Left colon (tissue), 2 donors: ENCODE results near the gene ZBTB26. TPM values are rescaled to one million over a fixed set of nuclear protein-coding genes. Genes with fewer than 3 reads are reported as not detected.
"Not testable (repeated sequence)": the region's sequence is repeated elsewhere in the genome, so short reads cannot be mapped to it uniquely, and the experiment has no call there.

Experiments used
- ATAC-seq: fragments of 200-7000 bp; cut with Tn5 transposase; one replicate; pipeline ENCODE4 v1.9.1; 2020; ENCODE audit warnings: mild to moderate bottlenecking, moderate library complexity
- DNase-seq, 2 donors: peaks; one replicate each; pipeline ENCODE4 v3.0.0-alpha.2; 2020
- intact Hi-C, 2 donors: fragments of 100-400 bp; cut with DNase I in 1 of 2; cut with micrococcal nuclease in 1 of 2; formaldehyde crosslinking; loops; one replicate each; pipeline versions ENCODE4 v1.11.2 to v1.14.0; 2022; cut with DNase I, micrococcal nuclease
- total RNA-seq, 2 donors: library from RNA; stranded (reverse); fragmentation: NEBNext Ultra II Directional; extraction: Animal tissue kit (Norgen Biotek cat#: 25700); gene quantifications; one replicate each; pipeline ENCODE4 v1.2.1, GENCODE V29; 2021
- donor health status: DM: no; HTN: no; CAD: no.
- donor health status: DM: yes; HTN: yes; CAD: no.

ZBTB26 gene
- total RNA-seq, 2 donors from 2014 or later, result 4.7 to 5.6 TPM

DNA sequence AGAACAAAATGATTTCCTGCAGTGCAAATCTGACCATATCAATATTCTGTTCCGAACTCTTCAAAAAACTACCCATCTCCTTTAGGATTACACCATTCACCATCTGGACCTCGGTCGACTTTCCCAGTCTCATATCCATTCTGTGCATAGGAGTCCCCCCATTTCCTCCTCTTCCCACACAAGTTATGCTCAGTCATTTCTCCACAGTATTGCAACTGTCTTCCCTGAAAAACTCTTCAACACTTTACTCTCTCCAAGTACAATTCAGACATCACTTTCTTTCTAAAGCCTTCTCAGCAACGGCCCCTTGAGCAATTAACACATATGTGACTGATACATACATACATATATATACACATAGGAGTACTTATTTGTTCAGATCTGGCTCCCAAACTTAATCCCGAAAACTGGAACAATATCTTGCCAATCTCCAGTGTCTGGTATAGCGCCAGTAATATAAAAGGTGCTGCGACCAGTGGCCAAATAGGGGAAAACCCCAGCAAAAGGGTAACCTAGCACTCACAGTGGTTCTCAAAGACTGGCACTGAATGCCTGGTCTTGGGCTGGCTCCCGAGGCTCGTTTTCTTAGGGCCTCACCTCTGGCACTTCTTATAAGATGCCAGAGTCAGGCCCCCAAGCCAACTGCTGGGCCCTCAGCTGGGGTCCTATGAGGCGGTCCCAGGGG is 629 bp downstream of the ZBTB26 start:
- no peak for ATAC-seq
- no peak for DNase-seq
- intact Hi-C loops, result no loop called here

DNA sequence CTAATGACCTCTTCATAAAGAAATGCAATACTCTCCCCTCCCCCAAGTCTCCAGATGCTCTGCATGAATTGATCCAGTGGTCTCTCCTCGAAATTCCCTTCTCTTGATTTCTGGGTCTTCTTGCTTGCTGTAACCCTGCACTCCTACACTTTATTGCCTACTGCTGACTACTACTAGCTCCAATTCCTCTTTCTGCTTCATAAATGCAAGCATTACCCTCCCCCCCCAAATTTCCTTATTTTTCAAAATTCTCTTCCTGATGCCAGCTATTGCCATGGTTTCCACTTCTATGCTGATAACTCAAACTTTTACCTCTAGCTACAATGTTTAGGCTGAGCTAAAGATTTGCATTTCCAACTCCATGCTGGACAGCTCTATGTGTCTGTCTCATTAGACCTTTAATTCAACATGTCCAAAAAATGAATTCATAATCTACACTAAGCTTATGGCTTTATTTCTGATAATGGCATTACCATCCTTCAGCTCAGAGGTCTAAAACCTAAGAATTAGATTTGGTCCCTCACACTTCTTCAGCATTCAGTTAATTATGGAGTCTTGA is 1.4 kb downstream of the ZBTB26 start:
- no peak for DNase-seq
- intact Hi-C loops, result no loop called here
- no peak for ATAC-seq

DNA sequence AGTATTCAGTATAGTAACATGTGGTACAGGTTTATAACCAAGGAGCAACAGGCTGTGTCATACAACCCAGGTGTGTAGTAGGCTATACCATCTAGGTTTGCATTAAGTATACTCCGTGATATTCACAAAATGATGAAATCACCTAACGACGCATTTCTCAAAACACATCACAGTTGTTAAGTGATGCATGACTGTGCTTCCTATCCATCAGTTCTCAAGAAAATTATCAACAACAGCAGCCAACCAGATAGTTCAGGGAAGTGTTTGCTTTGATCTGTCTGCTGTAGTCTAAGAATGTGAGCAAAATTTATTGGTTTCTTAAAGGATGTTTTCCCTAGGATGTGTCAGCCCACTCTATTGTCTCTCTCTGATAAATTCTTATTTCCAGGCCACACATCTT is 7.4 kb downstream of the ZBTB26 start:
- no peak for DNase-seq

GRCh38 chr9:122922713-122923112 is 8.6 kb downstream of the ZBTB26 start:
- ATAC-seq (no peak), DNase-seq (no peak)
- intact Hi-C loops, result no loop called here

More for the DNA sequence above, 7.4 kb downstream of the ZBTB26 start:
- intact Hi-C loops, result no loop called here
- ATAC-seq, result no peak

GRCh38 chr9:122918310-122918709 is 13.0 kb downstream of the ZBTB26 start:
- intact Hi-C loops, result no loop called here
- ATAC-seq (no peak), DNase-seq (no peak)

DNA sequence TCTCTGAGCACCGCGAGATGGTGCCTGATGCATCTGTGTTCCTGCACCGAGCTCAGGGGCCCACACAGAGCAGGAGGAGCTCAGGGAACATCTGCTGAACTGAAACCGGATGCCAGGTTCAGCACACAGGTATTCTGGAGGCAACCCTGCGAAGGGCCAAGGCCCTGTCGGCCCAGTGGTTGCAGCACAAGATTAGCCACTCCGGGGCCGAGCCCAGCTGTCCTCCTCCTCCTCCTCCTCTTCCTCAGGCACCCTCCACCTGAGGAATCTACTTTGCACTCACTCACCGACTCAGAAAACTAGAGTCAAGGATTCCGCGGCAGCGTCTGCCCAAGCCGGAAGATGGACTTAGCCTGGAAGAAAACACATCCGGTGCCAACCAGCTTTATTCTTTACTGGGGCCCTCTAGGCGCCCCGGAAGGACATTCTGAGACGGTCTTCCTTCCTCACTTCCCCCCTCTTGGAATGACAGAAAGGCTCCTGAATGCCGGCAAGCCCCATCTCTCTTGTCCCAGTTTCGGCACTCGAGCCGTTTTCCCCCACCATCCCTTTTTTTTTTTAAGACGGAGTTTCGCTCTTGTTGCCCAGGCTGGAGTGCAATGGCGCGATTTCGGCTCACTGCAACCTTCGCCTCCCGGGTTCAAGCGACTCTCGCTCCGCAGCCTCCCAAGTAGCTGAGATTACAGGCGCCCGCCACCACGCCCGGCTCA is 18.2 kb downstream of the ZBTB26 start, which contains the start of gene ZBTB6:
ZBTB6 (minus strand) TSS at position 360 of the 710 bp plus-strand sequence. CDS start 1,251 bp downstream, outside the sequence.
- ATAC-seq (peak; percentile 98), DNase-seq (peak; percentile 78 to 80)
- intact Hi-C loops, result no loop called here

DNA sequence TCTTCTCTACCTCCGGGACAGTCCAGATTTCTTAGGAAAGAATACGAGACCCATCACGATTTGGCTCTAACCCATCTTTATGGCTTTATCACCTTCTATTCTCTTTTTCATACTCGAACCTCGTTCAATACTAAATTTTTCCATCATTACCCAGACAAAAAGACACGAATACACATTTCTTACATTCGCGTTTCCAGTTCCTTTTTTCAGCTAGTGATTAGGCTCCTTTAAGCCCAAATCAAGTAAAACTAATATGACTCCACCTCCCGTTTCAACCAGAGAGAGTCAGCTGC is 18.7 kb downstream of the ZBTB26 start:
- no peak for DNase-seq
- intact Hi-C loops, result no loop called here
- no peak for ATAC-seq

DNA sequence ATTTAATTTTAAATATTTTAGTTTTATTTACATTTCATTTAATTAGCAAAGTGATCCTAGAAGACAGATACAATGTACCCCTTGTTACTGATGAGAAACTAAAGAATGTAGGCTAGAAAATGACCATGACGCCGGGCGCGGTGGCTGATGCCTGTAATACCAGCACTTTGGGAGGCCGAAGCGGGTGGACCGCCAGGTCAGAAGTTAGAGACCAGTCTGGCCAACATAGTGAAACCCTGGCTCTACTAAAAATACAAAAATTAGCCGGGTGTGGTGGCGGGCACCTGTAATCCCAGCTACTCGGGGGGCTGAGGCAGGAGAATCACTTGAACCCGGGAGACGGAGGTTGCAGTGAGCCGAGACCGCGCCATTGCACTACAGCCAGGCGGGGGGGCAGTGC is 25.2 kb downstream of the ZBTB26 start:
- ATAC-seq, intact Hi-C loops: not testable (repeated sequence)
- peak in 1 of 2 donors; percentile 32 for DNase-seq

- ATAC-seq (peak; percentile 95), DNase-seq (peak; percentile 95 to 99)
- intact Hi-C loops, result no loop called here
These were observed 26.2 kb downstream of the ZBTB26 start, which contains the start of gene RC3H2 for GRCh38 chr9:122904823-122905710. Gene RC3H2, minus strand, starts transcription at chr9:122905359. Its CDS starts 7,850 bp downstream, at chr9:122897509.

- intact Hi-C loops, result no loop called here
- ATAC-seq, result peak; percentile 29
- DNase-seq, result peak; percentile 31 to 47
These were observed 26.9 kb downstream of the ZBTB26 start for GRCh38 chr9:122904466-122904822.

DNA sequence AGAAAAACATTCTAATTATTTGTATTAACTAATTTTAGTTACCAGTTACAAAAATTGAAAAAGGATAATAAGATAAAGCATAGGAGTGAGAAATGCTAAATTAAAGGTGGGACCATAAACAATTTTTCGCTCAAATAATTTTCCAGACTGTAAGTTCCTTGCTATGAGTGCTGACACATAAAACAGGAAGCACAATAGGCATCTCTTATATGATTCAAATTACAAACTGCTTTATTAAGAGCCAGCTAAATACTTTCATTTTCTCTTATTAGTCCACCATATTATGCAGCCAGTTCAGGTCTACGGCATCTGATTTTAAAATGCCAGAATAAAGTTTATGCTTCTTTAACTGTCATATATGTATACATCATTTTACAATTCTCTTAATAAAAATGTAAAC is 30.5 kb downstream of the ZBTB26 start:
- ATAC-seq (no peak), DNase-seq (no peak)
- intact Hi-C loops, result no loop called here

DNA sequence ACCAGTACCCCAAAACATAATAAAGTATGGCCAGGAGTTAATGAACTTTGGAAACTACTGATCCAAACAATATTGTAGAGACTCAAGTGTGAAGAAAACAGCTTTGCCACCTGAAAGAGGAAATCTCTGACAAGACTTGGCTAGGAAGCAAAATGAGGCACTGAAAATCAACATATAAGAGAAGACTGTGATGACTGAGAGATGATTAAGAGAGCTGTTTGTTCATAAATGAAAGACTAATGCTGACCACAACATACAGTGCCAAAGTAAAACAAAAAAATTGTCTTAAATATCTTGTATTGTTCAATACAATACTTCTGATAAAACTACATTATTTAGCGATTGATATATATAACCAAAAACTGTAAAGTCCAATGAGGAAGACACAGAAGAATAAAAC is 33.3 kb downstream of the ZBTB26 start:
- intact Hi-C loops, result no loop called here
- DNase-seq (no peak), ATAC-seq (no peak)

GRCh38 chr9:122888480-122888879 is 42.8 kb downstream of the ZBTB26 start:
- ATAC-seq (peak; percentile 64), DNase-seq (no peak)
- intact Hi-C loops, result no loop called here

DNA sequence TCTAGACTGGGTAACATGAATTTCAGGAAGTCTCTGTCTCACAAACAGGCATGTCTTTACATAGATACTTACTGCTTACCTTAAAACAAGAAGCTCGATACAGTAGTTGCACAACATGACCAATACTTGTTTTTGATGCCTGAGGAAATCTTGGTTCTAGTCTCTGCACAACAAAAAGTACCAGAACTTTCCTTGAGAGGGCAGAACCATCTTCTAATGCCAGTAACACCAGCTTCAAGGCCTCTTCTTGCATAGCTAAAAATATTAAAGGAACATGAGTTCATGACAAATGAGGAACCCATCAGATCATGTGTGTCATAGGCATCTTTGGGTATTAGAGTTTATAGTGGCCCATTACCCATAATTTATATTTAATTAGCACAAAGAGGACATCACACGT is 48.2 kb downstream of the ZBTB26 start:
- intact Hi-C loops, result no loop called here
- ATAC-seq, result no peak

GRCh38 chr9:122879443-122879842 is 51.9 kb downstream of the ZBTB26 start:
- DNase-seq, result no peak
- ATAC-seq, result no peak
- intact Hi-C loops, result no loop called here

More for the DNA sequence above, 48.2 kb downstream of the ZBTB26 start:
- no peak for DNase-seq

DNA sequence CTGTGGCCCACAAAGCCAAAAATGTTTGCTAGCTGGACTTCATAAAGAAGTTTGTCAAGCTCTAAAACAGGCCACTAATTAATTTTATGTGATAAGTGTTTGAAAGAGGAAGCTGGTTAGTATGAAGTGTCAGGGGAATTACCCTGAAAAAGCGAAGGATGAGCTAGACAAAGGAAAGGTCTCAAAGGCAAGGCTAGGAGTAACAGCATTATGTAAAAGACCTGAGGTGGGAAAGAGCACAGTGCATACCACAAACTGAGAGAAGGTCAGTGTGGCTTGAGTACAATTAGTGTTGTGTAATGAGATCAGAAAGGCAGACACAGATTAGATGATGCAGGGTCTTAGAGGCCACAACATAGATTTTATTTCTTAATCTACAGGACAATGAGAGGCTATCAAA is 55.8 kb downstream of the ZBTB26 start:
- intact Hi-C loops, result no loop called here
- ATAC-seq (no peak), DNase-seq (no peak)

DNA sequence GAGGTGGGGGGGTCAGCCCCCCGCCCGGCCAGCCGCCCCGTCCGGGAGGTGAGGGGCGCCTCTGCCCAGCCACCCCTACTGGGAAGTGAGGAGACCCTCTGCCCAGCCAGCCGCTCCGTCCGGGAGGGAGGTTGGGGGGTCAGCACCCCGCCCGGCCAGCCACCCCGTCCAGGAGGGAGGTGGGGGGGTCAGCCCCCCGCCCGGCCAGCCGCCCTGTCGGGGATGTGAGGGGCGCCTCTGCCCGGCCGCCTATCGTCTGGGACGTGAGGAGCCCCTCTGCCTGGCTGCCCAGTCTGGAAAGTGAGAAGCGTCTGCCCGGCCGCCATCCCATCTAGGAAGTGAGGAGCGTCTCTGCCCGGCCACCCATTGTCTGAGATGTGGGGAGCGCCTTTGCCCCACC is 64.0 kb downstream of the ZBTB26 start:
- DNase-seq, ATAC-seq, intact Hi-C loops: not testable (repeated sequence)

GRCh38 chr9:122866079-122866478 is 65.2 kb downstream of the ZBTB26 start:
- intact Hi-C loops, result no loop called here
- DNase-seq, result no peak
- no peak for ATAC-seq
